Activated CD4-positive, alpha-beta T cell treated with anti-CD3 and anti-CD28 coated beads for 36 hours (primary cell): ENCODE measurements around the gene RCN2. TPM values are rescaled to one million over a fixed set of nuclear protein-coding genes. Genes with fewer than 3 reads are reported as not detected.

Experiments
- ATAC-seq: fragments of 200-7000 bp; cut with Tn5 transposase; one replicate; pipeline ENCODE4 v1.10.0; 2021; ENCODE audit warnings: mild to moderate bottlenecking, moderate library complexity
- CTCF ChIA-PET: fragments of 350-600 bp; sonication (Branson Sonifier 250); formaldehyde crosslinking; loops from one replicate; lab custom pipeline; 2021; ENCODE audit warnings: antibody characterized with exemption; lab: Charles Lee
- POLR2A ChIA-PET: fragments of 350-600 bp; sonication (Branson Sonifier 250); formaldehyde crosslinking; loops from one replicate; lab custom pipeline; 2021; ENCODE audit warnings: antibody characterized with exemption, inconsistent platforms; lab: Charles Lee
- DNase-seq: peaks from one replicate; pipeline ENCODE4 v3.0.0-alpha.2; 2020
- H3K27ac Mint-ChIP-seq: one replicate; pipeline ENCODE4 v1.8.0; 2021; ENCODE audit warnings: mixed read lengths
- H3K27me3 Mint-ChIP-seq: one replicate; pipeline ENCODE4 v1.8.0; 2021; ENCODE audit warnings: mixed read lengths
- H3K36me3 Mint-ChIP-seq: one replicate; pipeline ENCODE4 v1.8.0; 2021; ENCODE audit warnings: low read depth, mixed read lengths
- H3K4me1 Mint-ChIP-seq: one replicate; pipeline ENCODE4 v1.8.0; 2021; ENCODE audit warnings: mixed read lengths
- H3K4me3 Mint-ChIP-seq: one replicate; pipeline ENCODE4 v1.8.0; 2021; ENCODE audit warnings: mild to moderate bottlenecking, moderate library complexity, mixed read lengths
- H3K9me3 Mint-ChIP-seq: one replicate; pipeline ENCODE4 v1.8.0; 2021; ENCODE audit warnings: low read depth, mixed read lengths
- intact Hi-C, 2 experiments: fragments of 100-400 bp; cut with DNase I in 1 of 2; cut with micrococcal nuclease in 1 of 2; formaldehyde crosslinking; loops; one replicate each; pipeline versions ENCODE4 v1.14.2 to v1.15.1; 2022 to 2024; cut with DNase I, micrococcal nuclease
- total RNA-seq, 2 experiments: library from RNA; stranded (reverse); gene quantifications; one replicate each; pipeline ENCODE4 v1.2.3, GENCODE V29; 2021

Gene RCN2
- total RNA-seq, 2 experiments from 2014 or later: 16.6 to 18.9 TPM

- Mint-ChIP-seq H3K4me3 (peak overlapping the region; percentile 97), H3K36me3 (peaks cover 24% of the 10 kb centered on the region), H3K9me3 (no peaks in the 10 kb centered on the region), H3K27me3 (no peaks in the 10 kb centered on the region), H3K27ac (peak overlapping the region; percentile 96), H3K4me1 (peaks cover 54% of the 10 kb centered on the region)
- CTCF ChIA-PET: interaction anchor here (0.6 to 2.5 kb wide), 7 partner anchors 11 to 549 kb away, joined by 3 to 11 read pairs (median 3); no protein-coding TSS in a partner anchor
- peak; percentile 86 for DNase-seq
- POLR2A ChIA-PET: no interaction called here
- peak; percentile 59 for ATAC-seq
- intact Hi-C loops: loop anchor here in 1 of 2 experiments (10.0 kb wide), 1 partner anchor 1539 kb away; the partner anchor contains the start of gene SIN3A
These were observed 62.5 kb downstream of the RCN2 start for GRCh38 chr15:76994001-76994400.

- CTCF ChIA-PET: interaction anchor here (0.8 to 2.5 kb wide), 8 partner anchors 12 to 549 kb away, joined by 3 to 13 read pairs (median 4); no protein-coding TSS in a partner anchor
- H3K27ac Mint-ChIP-seq: peak overlapping the region; percentile 96
- peaks cover 54% of the 10 kb centered on the region for H3K4me1 Mint-ChIP-seq
These were observed 62.9 kb downstream of the RCN2 start for GRCh38 chr15:76994496-76994895.

GRCh38 chr15:76994971-76995945, 63.7 kb downstream of the RCN2 start, which contains the start of gene PSTPIP1:
Gene PSTPIP1 (plus strand): TSS chr15:76995126. CDS start chr15:76995574, 448 bp downstream.
- DNase-seq (peak; percentile 87), ATAC-seq (peak; percentile 62)
- no peaks in the 10 kb centered on the region for H3K9me3 Mint-ChIP-seq
- peaks cover 35% of the 10 kb centered on the region for H3K36me3 Mint-ChIP-seq
- H3K27ac Mint-ChIP-seq: peak within 1 kb of the TSS; percentile 96
- ChIA-PET POLR2A (interaction anchor here (0.6 to 1.6 kb wide), 3 partner anchors 25 to 243 kb away, joined by 3 to 4 read pairs (median 3); no protein-coding TSS in a partner anchor), CTCF (interaction anchor here (0.5 to 2.5 kb wide), 8 partner anchors 11 to 616 kb away, joined by 3 to 13 read pairs (median 4); no protein-coding TSS in a partner anchor)
- H3K27me3 Mint-ChIP-seq: no peaks in the 10 kb centered on the region
- H3K4me1 Mint-ChIP-seq: peaks cover 57% of the 10 kb centered on the region
- H3K4me3 Mint-ChIP-seq: peak within 1 kb of the TSS; percentile 97
- intact Hi-C loops: loop anchor here in 1 of 2 experiments (10.0 kb wide), 1 partner anchor 1540 kb away; the partner anchor contains the start of gene SIN3A

More at GRCh38 chr15:76994496-76994895, 62.9 kb downstream of the RCN2 start:
- Mint-ChIP-seq H3K9me3 (no peaks in the 10 kb centered on the region), H3K36me3 (peaks cover 29% of the 10 kb centered on the region), H3K4me3 (peak overlapping the region; percentile 97), H3K27me3 (no peaks in the 10 kb centered on the region)
- intact Hi-C loops: loop anchor here in 1 of 2 experiments (10.0 kb wide), 1 partner anchor 1540 kb away; the partner anchor contains the start of gene SIN3A
- ATAC-seq (peak; percentile 5), DNase-seq (no peak)
- POLR2A ChIA-PET: interaction anchor here (0.6 kb wide), 1 partner anchor 244 kb away, joined by 3 read pairs; no protein-coding TSS in a partner anchor

- POLR2A ChIA-PET: interaction anchor here (1.1 to 1.6 kb wide), 2 partner anchors 24 to 28 kb away, joined by 3 to 4 read pairs; no protein-coding TSS in a partner anchor
- H3K9me3 Mint-ChIP-seq: no peaks in the 10 kb centered on the region
- H3K4me1 Mint-ChIP-seq: peaks cover 60% of the 10 kb centered on the region
- peak overlapping the region; percentile 97 for H3K4me3 Mint-ChIP-seq
- CTCF ChIA-PET: interaction anchor here (0.5 to 3.6 kb wide), 8 partner anchors 8 to 617 kb away, joined by 3 to 26 read pairs (median 5); no protein-coding TSS in a partner anchor
- ATAC-seq (no peak), DNase-seq (no peak)
- H3K27me3 Mint-ChIP-seq: no peaks in the 10 kb centered on the region
- intact Hi-C loops: loop anchor here in 1 of 2 experiments (1.0 to 10.0 kb wide), 2 partner anchors 17 to 1541 kb away; partner anchors contain the start of gene SIN3A
- H3K27ac Mint-ChIP-seq: peak overlapping the region; percentile 96
- H3K36me3 Mint-ChIP-seq: peaks cover 39% of the 10 kb centered on the region
These were observed 64.6 kb downstream of the RCN2 start for GRCh38 chr15:76996076-76996525.

GRCh38 chr15:76996526-76997401, 65.2 kb downstream of the RCN2 start:
- ChIA-PET POLR2A (interaction anchor here (1.6 to 1.9 kb wide), 2 partner anchors 17 to 27 kb away, joined by 3 to 7 read pairs; no protein-coding TSS in a partner anchor), CTCF (interaction anchor here (0.6 to 3.6 kb wide), 9 partner anchors 9 to 63 kb away, joined by 3 to 26 read pairs (median 5); no protein-coding TSS in a partner anchor)
- H3K4me1 Mint-ChIP-seq: peaks cover 67% of the 10 kb centered on the region
- peak overlapping the region; percentile 96 for H3K27ac Mint-ChIP-seq
- H3K36me3 Mint-ChIP-seq: peaks cover 42% of the 10 kb centered on the region
- H3K4me3 Mint-ChIP-seq: peak overlapping the region; percentile 97
- ATAC-seq: peak; percentile 48
- intact Hi-C loops: loop anchor here (1.0 to 10.0 kb wide), 4 partner anchors 8 to 1542 kb away; partner anchors contain the start of gene SIN3A (in 1 of the 2)
- H3K27me3 Mint-ChIP-seq: no peaks in the 10 kb centered on the region
- DNase-seq: peak; percentile 86
- H3K9me3 Mint-ChIP-seq: no peaks in the 10 kb centered on the region

- Mint-ChIP-seq H3K27ac (peak overlapping the region; percentile 96), H3K9me3 (no peaks in the 10 kb centered on the region), H3K27me3 (no peaks in the 10 kb centered on the region), H3K4me3 (peak overlapping the region; percentile 97), H3K4me1 (peaks cover 76% of the 10 kb centered on the region), H3K36me3 (peaks cover 49% of the 10 kb centered on the region)
- intact Hi-C loops: loop anchor here (2.0 to 10.0 kb wide), 2 partner anchors 16 to 1544 kb away; partner anchors contain the start of gene SIN3A (in 1 of the 2)
- no peak for ATAC-seq
- POLR2A ChIA-PET: interaction anchor here (0.9 to 1.9 kb wide), 4 partner anchors 11 to 37 kb away, joined by 3 to 7 read pairs (median 4); no protein-coding TSS in a partner anchor
- CTCF ChIA-PET: interaction anchor here (0.7 to 3.6 kb wide), 11 partner anchors 8 to 940 kb away, joined by 3 to 26 read pairs (median 5); no protein-coding TSS in a partner anchor
- no peak for DNase-seq
These were observed 67.2 kb downstream of the RCN2 start for GRCh38 chr15:76998663-76999285.

GRCh38 chr15:76999996-77000395, 68.4 kb downstream of the RCN2 start:
- no peak for DNase-seq
- H3K27ac Mint-ChIP-seq: no peak overlapping the region
- peaks cover 76% of the 10 kb centered on the region for H3K4me1 Mint-ChIP-seq
- H3K36me3 Mint-ChIP-seq: peaks cover 60% of the 10 kb centered on the region
- ChIA-PET CTCF (interaction anchor here (2.5 kb wide), 1 partner anchor 26 kb away, joined by 10 read pairs; no protein-coding TSS in a partner anchor), POLR2A (no interaction called here)
- no peaks in the 10 kb centered on the region for H3K27me3 Mint-ChIP-seq
- H3K4me3 Mint-ChIP-seq: no peak overlapping the region
- ATAC-seq: no peak
- peaks cover 6% of the 10 kb centered on the region for H3K9me3 Mint-ChIP-seq
- intact Hi-C loops: loop anchor here (2.0 to 10.0 kb wide), 3 partner anchors 15 to 1545 kb away; partner anchors contain the start of gene SIN3A (in 1 of the 2)

- intact Hi-C loops: loop anchor here in 1 of 2 experiments (10.0 kb wide), 1 partner anchor 1033 kb away; no protein-coding TSS in a partner anchor
- no peaks in the 10 kb centered on the region for H3K27me3 Mint-ChIP-seq
- peaks cover 68% of the 10 kb centered on the region for H3K36me3 Mint-ChIP-seq
- ATAC-seq: no peak
- peak overlapping the region; percentile 46 for H3K4me3 Mint-ChIP-seq
- peaks cover 6% of the 10 kb centered on the region for H3K9me3 Mint-ChIP-seq
- H3K4me1 Mint-ChIP-seq: peaks cover 88% of the 10 kb centered on the region
- POLR2A ChIA-PET: interaction anchor here (0.5 kb wide), 1 partner anchor 40 kb away, joined by 5 read pairs; no protein-coding TSS in a partner anchor
- CTCF ChIA-PET: interaction anchor here (0.6 to 0.9 kb wide), 4 partner anchors 12 to 28 kb away, joined by 3 read pairs; no protein-coding TSS in a partner anchor
- DNase-seq: no peak
- H3K27ac Mint-ChIP-seq: peak overlapping the region; percentile 63
These were observed 69.8 kb downstream of the RCN2 start for GRCh38 chr15:77001351-77001750.

- peak overlapping the region; percentile 94 for H3K27ac Mint-ChIP-seq
- intact Hi-C loops: loop anchor here (2.0 to 10.0 kb wide), 2 partner anchors 19 to 1033 kb away; no protein-coding TSS in a partner anchor
- peaks cover 69% of the 10 kb centered on the region for H3K36me3 Mint-ChIP-seq
- DNase-seq (no peak), ATAC-seq (no peak)
- ChIA-PET POLR2A (interaction anchor here (0.5 kb wide), 1 partner anchor 39 kb away, joined by 5 read pairs; no protein-coding TSS in a partner anchor), CTCF (interaction anchor here (0.6 to 0.9 kb wide), 4 partner anchors 11 to 29 kb away, joined by 3 read pairs; no protein-coding TSS in a partner anchor)
- H3K27me3 Mint-ChIP-seq: no peaks in the 10 kb centered on the region
- peak overlapping the region; percentile 67 for H3K4me3 Mint-ChIP-seq
- peaks cover 93% of the 10 kb centered on the region for H3K4me1 Mint-ChIP-seq
- H3K9me3 Mint-ChIP-seq: peaks cover 6% of the 10 kb centered on the region
These were observed 70.4 kb downstream of the RCN2 start for GRCh38 chr15:77001966-77002365.
